OCI-LY1 (cell line): ENCODE results near the gene FAM168A.

Experiments used
- CTCF ChIP-seq: fragments of 200-600 bp; sonication (generic), shearing (Covaris generic); IDR thresholded peaks from 2 replicates; pipeline ENCODE4 v1.5.1; 2017; ENCODE audit warnings: mild to moderate bottlenecking, antibody characterized with exemption, low read length, moderate library complexity, mixed read lengths
- EZH2 ChIP-seq: fragments of 200-600 bp; sonication (generic), shearing (Covaris generic); IDR thresholded peaks from 2 replicates; pipeline ENCODE4 v1.8.0; 2017; ENCODE audit warnings: borderline replicate concordance, mixed run types, mild to moderate bottlenecking, antibody characterized with exemption, low read length, moderate library complexity, mixed read lengths

- no peak for TF ChIP-seq CTCF
- TF ChIP-seq EZH2 = no peak
These were observed 34.2 kb downstream of the FAM168A start for GRCh38 chr11:73563539-73564200.
